Neural cell (in vitro differentiated cells): ENCODE results near the gene GPR146. TPM values are rescaled to one million over a fixed set of nuclear protein-coding genes. Genes with fewer than 3 reads are reported as not detected.

Experiments used
- H2AFZ ChIP-seq: fragments of 200-600, 300-800 bp; sonication (generic), shearing (Covaris generic); 2 replicates; pipeline ENCODE4 v1.6.0; 2014; ENCODE audit warnings: low read depth, mild to moderate bottlenecking, antibody characterized with exemption, low read length, moderate library complexity
- H3F3A ChIP-seq: fragments of 200-600 bp; shearing (Covaris generic); 2 replicates; pipeline ENCODE4 v1.6.1; 2016; ENCODE audit warnings: mild to moderate bottlenecking, moderate library complexity, mixed read lengths, antibody characterized with exemption, low read length; ENCODE audit not compliant: insufficient read depth, poor library complexity, severe bottlenecking
- H3K27ac ChIP-seq: fragments of 200-600, 300-800 bp; sonication (generic), shearing (Covaris generic); 2 replicates; pipeline ENCODE4 v1.5.1; 2014; ENCODE audit warnings: mild to moderate bottlenecking, low read length, moderate library complexity
- H3K27me3 ChIP-seq: fragments of 300-800, 200-600 bp; sonication (generic), shearing (Covaris generic); 2 replicates; pipeline ENCODE4 v1.6.0; 2014; ENCODE audit warnings: mild to moderate bottlenecking, low read depth, low read length, moderate library complexity; ENCODE audit not compliant: insufficient read depth
- H3K36me3 ChIP-seq: fragments of 300-800, 200-600 bp; sonication (generic), shearing (Covaris generic); 2 replicates; pipeline ENCODE4 v1.5.1; 2014; ENCODE audit warnings: mild to moderate bottlenecking, antibody characterized with exemption, low read length, moderate library complexity; ENCODE audit not compliant: insufficient read depth
- H3K4me2 ChIP-seq: fragments of 300-800, 200-600 bp; sonication (generic), shearing (Covaris generic); 2 replicates; pipeline ENCODE4 v1.6.0; 2014; ENCODE audit warnings: mild to moderate bottlenecking, low read length
- H3K4me3 ChIP-seq: fragments of 300-800, 200-600 bp; sonication (generic), shearing (Covaris generic); 2 replicates; pipeline ENCODE4 v1.5.1; 2014; ENCODE audit warnings: mild to moderate bottlenecking, low read length, moderate library complexity
- H3K79me2 ChIP-seq: fragments of 200-600 bp; shearing (Covaris generic); replicated peaks from 2 replicates; pipeline ENCODE4 v1.6.0; 2014; ENCODE audit warnings: mild to moderate bottlenecking, low read length, moderate library complexity; ENCODE audit not compliant: insufficient read depth
- H3K9ac ChIP-seq: fragments of 300-800, 200-600 bp; sonication (generic), shearing (Covaris generic); 2 replicates; pipeline ENCODE4 v1.6.1; 2016; ENCODE audit warnings: mild to moderate bottlenecking, low read length, mixed read lengths
- H3K9me2 ChIP-seq: fragments of 200-600 bp; shearing (Covaris generic); 2 replicates; pipeline ENCODE4 v1.6.1; 2016; ENCODE audit warnings: mild to moderate bottlenecking, low read length, mixed read lengths; ENCODE audit not compliant: insufficient read depth
- H3K9me3 ChIP-seq: fragments of 200-600, 300-800 bp; sonication (generic), shearing (Covaris generic); 2 replicates; pipeline ENCODE4 v1.6.1; 2016; ENCODE audit warnings: mild to moderate bottlenecking, mixed run types, low read length, moderate library complexity, mixed read lengths
- H4K20me1 ChIP-seq: fragments of 200-600 bp; shearing (Covaris generic); 2 replicates; pipeline ENCODE4 v1.6.1; 2016; ENCODE audit warnings: mild to moderate bottlenecking, mixed run types; ENCODE audit not compliant: insufficient read depth
- EP300 ChIP-seq: fragments of 450-650 bp; conservative IDR thresholded peaks from 2 replicates; pipeline ENCODE4 v1.6.1; 2014; ENCODE audit warnings: antibody characterized with exemption, mild to moderate bottlenecking, moderate library complexity; ENCODE audit not compliant: poor library complexity, severe bottlenecking
- EZH2 ChIP-seq: fragments of 200-600, 300-800 bp; shearing (Covaris generic), sonication (generic); IDR thresholded peaks from 2 replicates; pipeline ENCODE4 v1.6.1; 2014; ENCODE audit warnings: antibody characterized with exemption, low read length, borderline replicate concordance, mild to moderate bottlenecking; ENCODE audit not compliant: insufficient read depth, poor library complexity, severe bottlenecking
- MXI1 ChIP-seq: fragments of 450-650 bp; conservative IDR thresholded peaks from 2 replicates; pipeline ENCODE4 v1.6.1; 2014; ENCODE audit warnings: antibody characterized with exemption, mild to moderate bottlenecking; ENCODE audit not compliant: poor library complexity, severe bottlenecking
- POLR2AphosphoS5 ChIP-seq: IDR thresholded peaks from 2 replicates; pipeline ENCODE4 v1.6.1; 2012
- RAD21 ChIP-seq: fragments of 450-650 bp; conservative IDR thresholded peaks from 2 replicates; pipeline ENCODE4 v1.6.1; 2014; ENCODE audit warnings: antibody characterized with exemption, mild to moderate bottlenecking, moderate library complexity
- SMC3 ChIP-seq: fragments of 450-650 bp; conservative IDR thresholded peaks from 2 replicates; pipeline ENCODE4 v1.6.1; 2014; ENCODE audit warnings: antibody characterized with exemption, mild to moderate bottlenecking, moderate library complexity; ENCODE audit not compliant: poor library complexity
- TAF1 ChIP-seq: IDR thresholded peaks from 2 replicates; pipeline ENCODE4 v1.6.1; 2012; ENCODE audit warnings: low read depth
- polyA plus RNA-seq: library from polyadenylated mRNA; depleted of rRNA; stranded (reverse); fragments of >200 nt; gene quantifications from 2 replicates; pipeline ENCODE4 v1.2.3, GENCODE V29; 2014
- TF ChIP-seq, protein P1 (sequence below): fragments of 450-650 bp; IDR thresholded peaks from 2 replicates; pipeline ENCODE4 v1.5.1; 2014; ENCODE audit warnings: antibody characterized with exemption, mild to moderate bottlenecking, moderate library complexity; ENCODE audit not compliant: poor library complexity, severe bottlenecking
- TF ChIP-seq, protein P2 (sequence below): IDR thresholded peaks from 2 replicates; pipeline ENCODE4 v1.6.1; 2012; ENCODE audit warnings: borderline replicate concordance

Gene GPR146
- polyA plus RNA-seq, 1 donor from 2014 or later = not detected

DNA sequence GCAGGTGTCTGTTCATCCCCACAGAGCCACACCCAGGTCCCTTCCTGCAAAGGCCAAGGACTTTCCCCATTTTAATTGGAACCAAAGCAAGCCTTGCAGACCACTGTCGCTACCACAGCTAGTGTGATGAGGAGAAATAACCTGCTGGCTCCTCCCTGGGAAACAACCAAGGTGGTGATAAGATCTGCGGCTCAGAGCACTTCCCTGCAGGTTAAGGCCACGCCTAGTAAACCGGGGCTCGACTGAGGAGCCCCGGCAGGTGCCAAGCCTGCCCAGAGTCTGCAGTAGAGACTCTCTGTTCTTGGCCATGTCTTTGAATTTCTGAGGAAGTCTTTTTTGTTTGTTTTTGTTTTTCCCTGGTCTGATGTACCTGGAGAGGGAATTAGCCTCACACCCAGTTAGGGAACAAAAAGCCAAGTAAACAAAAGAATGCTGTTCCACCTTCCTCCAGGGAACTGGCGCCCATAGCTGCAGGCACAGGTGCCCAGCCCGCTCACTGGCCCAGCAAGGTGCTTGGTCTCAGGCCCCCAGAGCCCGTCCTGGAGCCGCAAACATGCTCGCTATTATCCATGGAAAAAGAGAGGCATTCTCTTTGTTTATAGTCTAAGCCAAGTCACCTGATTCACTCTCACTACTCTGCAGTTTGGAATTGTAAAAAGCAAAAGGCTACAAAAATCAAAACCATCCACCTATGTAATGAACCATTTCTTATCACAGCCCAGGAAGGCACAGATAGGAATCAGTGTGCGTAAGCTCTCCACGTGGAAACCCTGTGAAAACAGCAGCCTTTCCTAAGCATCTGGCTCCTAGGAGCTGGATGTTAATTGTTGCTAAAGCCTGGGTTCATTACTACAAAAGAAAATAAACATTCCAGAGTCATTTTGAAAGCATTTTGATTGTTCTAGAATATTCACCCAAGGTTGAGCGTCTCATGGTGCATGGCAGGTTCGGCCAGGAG is 2.7 kb downstream of the GPR146 start:
- no peak overlapping the region for H3K4me3 ChIP-seq
- H3K4me2 ChIP-seq = no peak overlapping the region
- no peaks in the 10 kb centered on the region for H3K9me2 ChIP-seq
- H3F3A ChIP-seq = no peaks in the 10 kb centered on the region
- no peak overlapping the region for H2AFZ ChIP-seq
- TF ChIP-seq EZH2 (no peak), RAD21 (no peak), EP300 (no peak), MXI1 (no peak), TAF1 (no peak), POLR2AphosphoS5 (no peak), SMC3 (no peak)
- TF ChIP-seq, protein P1, sequence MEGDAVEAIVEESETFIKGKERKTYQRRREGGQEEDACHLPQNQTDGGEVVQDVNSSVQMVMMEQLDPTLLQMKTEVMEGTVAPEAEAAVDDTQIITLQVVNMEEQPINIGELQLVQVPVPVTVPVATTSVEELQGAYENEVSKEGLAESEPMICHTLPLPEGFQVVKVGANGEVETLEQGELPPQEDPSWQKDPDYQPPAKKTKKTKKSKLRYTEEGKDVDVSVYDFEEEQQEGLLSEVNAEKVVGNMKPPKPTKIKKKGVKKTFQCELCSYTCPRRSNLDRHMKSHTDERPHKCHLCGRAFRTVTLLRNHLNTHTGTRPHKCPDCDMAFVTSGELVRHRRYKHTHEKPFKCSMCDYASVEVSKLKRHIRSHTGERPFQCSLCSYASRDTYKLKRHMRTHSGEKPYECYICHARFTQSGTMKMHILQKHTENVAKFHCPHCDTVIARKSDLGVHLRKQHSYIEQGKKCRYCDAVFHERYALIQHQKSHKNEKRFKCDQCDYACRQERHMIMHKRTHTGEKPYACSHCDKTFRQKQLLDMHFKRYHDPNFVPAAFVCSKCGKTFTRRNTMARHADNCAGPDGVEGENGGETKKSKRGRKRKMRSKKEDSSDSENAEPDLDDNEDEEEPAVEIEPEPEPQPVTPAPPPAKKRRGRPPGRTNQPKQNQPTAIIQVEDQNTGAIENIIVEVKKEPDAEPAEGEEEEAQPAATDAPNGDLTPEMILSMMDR = no peak
- TF ChIP-seq, protein P2, sequence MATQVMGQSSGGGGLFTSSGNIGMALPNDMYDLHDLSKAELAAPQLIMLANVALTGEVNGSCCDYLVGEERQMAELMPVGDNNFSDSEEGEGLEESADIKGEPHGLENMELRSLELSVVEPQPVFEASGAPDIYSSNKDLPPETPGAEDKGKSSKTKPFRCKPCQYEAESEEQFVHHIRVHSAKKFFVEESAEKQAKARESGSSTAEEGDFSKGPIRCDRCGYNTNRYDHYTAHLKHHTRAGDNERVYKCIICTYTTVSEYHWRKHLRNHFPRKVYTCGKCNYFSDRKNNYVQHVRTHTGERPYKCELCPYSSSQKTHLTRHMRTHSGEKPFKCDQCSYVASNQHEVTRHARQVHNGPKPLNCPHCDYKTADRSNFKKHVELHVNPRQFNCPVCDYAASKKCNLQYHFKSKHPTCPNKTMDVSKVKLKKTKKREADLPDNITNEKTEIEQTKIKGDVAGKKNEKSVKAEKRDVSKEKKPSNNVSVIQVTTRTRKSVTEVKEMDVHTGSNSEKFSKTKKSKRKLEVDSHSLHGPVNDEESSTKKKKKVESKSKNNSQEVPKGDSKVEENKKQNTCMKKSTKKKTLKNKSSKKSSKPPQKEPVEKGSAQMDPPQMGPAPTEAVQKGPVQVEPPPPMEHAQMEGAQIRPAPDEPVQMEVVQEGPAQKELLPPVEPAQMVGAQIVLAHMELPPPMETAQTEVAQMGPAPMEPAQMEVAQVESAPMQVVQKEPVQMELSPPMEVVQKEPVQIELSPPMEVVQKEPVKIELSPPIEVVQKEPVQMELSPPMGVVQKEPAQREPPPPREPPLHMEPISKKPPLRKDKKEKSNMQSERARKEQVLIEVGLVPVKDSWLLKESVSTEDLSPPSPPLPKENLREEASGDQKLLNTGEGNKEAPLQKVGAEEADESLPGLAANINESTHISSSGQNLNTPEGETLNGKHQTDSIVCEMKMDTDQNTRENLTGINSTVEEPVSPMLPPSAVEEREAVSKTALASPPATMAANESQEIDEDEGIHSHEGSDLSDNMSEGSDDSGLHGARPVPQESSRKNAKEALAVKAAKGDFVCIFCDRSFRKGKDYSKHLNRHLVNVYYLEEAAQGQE = no peak
- no peaks in the 10 kb centered on the region for H3K27me3 ChIP-seq
- H4K20me1 ChIP-seq = no peaks in the 10 kb centered on the region
- H3K9ac ChIP-seq = no peak overlapping the region
- H3K79me2 ChIP-seq = no peaks in the 10 kb centered on the region
- no peaks in the 10 kb centered on the region for H3K36me3 ChIP-seq
- no peaks in the 10 kb centered on the region for H3K9me3 ChIP-seq
- H3K27ac ChIP-seq = no peak overlapping the region

DNA sequence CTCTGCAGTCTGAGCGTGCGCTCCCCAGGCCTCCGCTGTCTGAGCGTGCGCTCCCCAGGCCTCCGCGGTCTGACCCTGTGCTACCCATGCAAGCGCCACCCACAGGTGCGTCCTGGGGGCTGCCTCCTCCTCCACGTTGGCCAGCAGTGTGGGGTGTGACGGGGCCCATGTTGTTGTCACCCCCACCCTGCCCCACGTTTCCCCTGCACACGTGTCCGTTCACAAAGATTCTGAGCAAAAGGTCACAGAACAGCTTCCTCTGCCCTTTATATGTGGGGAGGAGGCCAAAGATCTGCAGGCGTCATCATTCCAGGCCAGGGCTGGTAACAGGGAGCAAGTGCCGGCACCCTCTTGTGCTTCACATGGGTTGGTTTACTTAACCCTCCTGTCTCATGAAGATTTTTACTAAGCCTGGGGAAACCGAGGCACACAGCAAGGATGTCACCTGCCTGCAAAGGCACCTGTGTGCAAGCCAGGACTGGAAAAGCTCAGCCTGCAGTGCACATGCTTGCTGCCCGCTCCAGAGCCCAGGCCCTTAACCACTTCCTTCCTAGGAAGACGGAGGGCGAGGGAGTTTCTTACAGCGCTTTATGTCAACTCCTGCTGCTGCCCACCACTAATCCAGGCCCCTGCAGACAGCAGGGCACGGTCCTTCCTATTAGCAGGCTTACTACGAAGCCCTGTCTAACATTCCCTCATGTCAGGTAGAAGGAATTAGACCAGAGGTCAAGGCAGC is 4.8 kb downstream of the GPR146 start:
- Histone ChIP-seq H3K4me2 (no peak overlapping the region), H3K36me3 (no peaks in the 10 kb centered on the region), H3K9me2 (no peaks in the 10 kb centered on the region), H4K20me1 (no peaks in the 10 kb centered on the region), H3K27me3 (no peaks in the 10 kb centered on the region), H3K9ac (no peak overlapping the region), H3K27ac (no peak overlapping the region), H3F3A (no peaks in the 10 kb centered on the region), H3K4me3 (no peak overlapping the region), H3K79me2 (no peaks in the 10 kb centered on the region), H2AFZ (no peak overlapping the region), H3K9me3 (no peaks in the 10 kb centered on the region)
- no peak for TF ChIP-seq SMC3
- TF ChIP-seq, protein P2 = no peak
- TF ChIP-seq EP300 = no peak
- TF ChIP-seq POLR2AphosphoS5 = no peak
- TF ChIP-seq EZH2 = no peak
